Fibroblast of mammary gland (primary cell): ENCODE measurements around the gene KRTAP21-1.
"Not testable (repeated sequence)": the region's sequence is repeated elsewhere in the genome, so short reads cannot be mapped to it uniquely, and the experiment has no call there.

Experiments used
- DNase-seq: peaks from one replicate; pipeline ENCODE4 v3.0.0-alpha.2; 2010; ENCODE audit warnings: low read depth
- H3K4me3 ChIP-seq: 2 replicates; pipeline ENCODE4 v1.5.1; 2011; ENCODE audit warnings: low read depth, mild to moderate bottlenecking, low read length, moderate library complexity; ENCODE audit not compliant: control insufficient read depth
- CTCF ChIP-seq: conservative IDR thresholded peaks from 2 replicates; pipeline ENCODE4 v1.5.1; 2011; ENCODE audit warnings: low read depth, low read length, inconsistent platforms; ENCODE audit not compliant: control insufficient read depth, insufficient read depth

KRTAP21-1 gene

GRCh38 chr21:30755328-30755727 lies at the start of gene KRTAP21-1:
TSS of gene KRTAP21-1 (minus strand) at chr21:30755428. CDS start at chr21:30755378, 50 bp downstream.
- DNase-seq = not testable (repeated sequence)

GRCh38 chr21:30800605-30801004 lies 45.4 kb upstream of the KRTAP21-1 start:
- no peak for DNase-seq
- no peak overlapping the region for H3K4me3 ChIP-seq
- TF ChIP-seq CTCF = no peak

More at GRCh38 chr21:30755328-30755727, at the start of gene KRTAP21-1:
- not testable (repeated sequence) for H3K4me3 ChIP-seq

GRCh38 chr21:30793581-30794314 lies 38.5 kb upstream of the KRTAP21-1 start:
- DNase-seq = no peak
- no peak overlapping the region for H3K4me3 ChIP-seq
- no peak for TF ChIP-seq CTCF

- H3K4me3 ChIP-seq = no peak overlapping the region
- DNase-seq = no peak
- no peak for TF ChIP-seq CTCF
Measured at GRCh38 chr21:30779249-30779648, 24.0 kb upstream of the KRTAP21-1 start.

- no peak overlapping the region for H3K4me3 ChIP-seq
- no peak for DNase-seq
- no peak for TF ChIP-seq CTCF
Measured at GRCh38 chr21:30769724-30770431, 14.7 kb upstream of the KRTAP21-1 start.

GRCh38 chr21:30760776-30761175 lies 5.5 kb upstream of the KRTAP21-1 start:
- TF ChIP-seq CTCF = no peak
- H3K4me3 ChIP-seq = no peak overlapping the region
- no peak for DNase-seq

- TF ChIP-seq CTCF = no peak
- no peak for DNase-seq
- no peak overlapping the region for H3K4me3 ChIP-seq
Measured at GRCh38 chr21:30758306-30758705, 3.1 kb upstream of the KRTAP21-1 start.
